Uterus (tissue), 2 donors: Measurements from ENCODE around the gene CDKL5.
"Not testable (repeated sequence)": the region's sequence is repeated elsewhere in the genome, so short reads cannot be mapped to it uniquely, and the experiment has no call there.

ENCODE experiments used
- POLR2A ChIP-seq, 2 donors: fragments of 450-650 bp; IDR thresholded peaks; one replicate each; pipeline ENCODE4 v1.6.1; 2016; ENCODE audit warnings: antibody characterized with exemption in 2 of 2, mild to moderate bottlenecking in 1 of 2, moderate library complexity in 1 of 2
- TF ChIP-seq, protein P1 (sequence below), 4 experiments: fragments of 200-600 bp in 2 of 4; fragments of 450-650 bp in 2 of 4; sonication (generic) in 2 of 4; IDR thresholded peaks; one replicate each; pipeline ENCODE4 v1.5.1; 2016 to 2019; ENCODE audit warnings: antibody characterized with exemption in 4 of 4, mild to moderate bottlenecking in 2 of 4, moderate library complexity in 1 of 4

DNA sequence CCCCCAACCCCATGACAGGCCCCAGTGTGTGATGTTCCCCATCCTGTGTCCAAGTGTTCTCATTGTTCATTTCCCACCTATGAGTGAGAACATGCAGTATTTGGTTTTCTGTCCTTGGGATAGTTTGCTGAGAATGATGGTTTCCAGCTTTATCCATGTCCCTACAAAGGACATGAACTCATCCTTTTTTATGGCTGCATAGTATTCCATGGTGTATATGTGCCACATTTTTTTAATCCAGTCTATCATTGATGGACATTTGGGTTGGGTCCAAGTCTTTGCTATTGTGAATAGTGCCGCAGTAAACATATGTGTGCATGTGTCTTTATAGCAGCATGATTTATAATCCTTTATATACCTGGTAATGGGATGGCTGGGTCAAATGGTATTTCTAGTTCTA, 163.9 kb downstream of the CDKL5 start:
- TF ChIP-seq, protein P1, sequence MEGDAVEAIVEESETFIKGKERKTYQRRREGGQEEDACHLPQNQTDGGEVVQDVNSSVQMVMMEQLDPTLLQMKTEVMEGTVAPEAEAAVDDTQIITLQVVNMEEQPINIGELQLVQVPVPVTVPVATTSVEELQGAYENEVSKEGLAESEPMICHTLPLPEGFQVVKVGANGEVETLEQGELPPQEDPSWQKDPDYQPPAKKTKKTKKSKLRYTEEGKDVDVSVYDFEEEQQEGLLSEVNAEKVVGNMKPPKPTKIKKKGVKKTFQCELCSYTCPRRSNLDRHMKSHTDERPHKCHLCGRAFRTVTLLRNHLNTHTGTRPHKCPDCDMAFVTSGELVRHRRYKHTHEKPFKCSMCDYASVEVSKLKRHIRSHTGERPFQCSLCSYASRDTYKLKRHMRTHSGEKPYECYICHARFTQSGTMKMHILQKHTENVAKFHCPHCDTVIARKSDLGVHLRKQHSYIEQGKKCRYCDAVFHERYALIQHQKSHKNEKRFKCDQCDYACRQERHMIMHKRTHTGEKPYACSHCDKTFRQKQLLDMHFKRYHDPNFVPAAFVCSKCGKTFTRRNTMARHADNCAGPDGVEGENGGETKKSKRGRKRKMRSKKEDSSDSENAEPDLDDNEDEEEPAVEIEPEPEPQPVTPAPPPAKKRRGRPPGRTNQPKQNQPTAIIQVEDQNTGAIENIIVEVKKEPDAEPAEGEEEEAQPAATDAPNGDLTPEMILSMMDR (IDR thresholded peaks at IDR 0.05) = not testable (repeated sequence)
- not testable (repeated sequence) for TF ChIP-seq POLR2A (IDR thresholded peaks at IDR 0.05)
